MM.1S (cell line): ENCODE results near the gene FJX1.

Experiments
- DNase-seq: peaks from one replicate; pipeline ENCODE4 v3.0.0-alpha.2; 2015
- H2AFZ ChIP-seq: fragments of 300-600 bp; sonication (generic); 2 replicates; pipeline ENCODE4 v1.6.0; 2016; ENCODE audit warnings: antibody characterized with exemption, low read length
- H3F3A ChIP-seq: fragments of 300-600 bp; sonication (generic); 2 replicates; pipeline ENCODE4 v1.6.1; 2016; ENCODE audit warnings: mild to moderate bottlenecking, antibody characterized with exemption, low read length, moderate library complexity, mixed read lengths; ENCODE audit not compliant: insufficient read depth
- H3K27ac ChIP-seq: fragments of 300-600 bp; sonication (generic); 2 replicates; pipeline ENCODE4 v1.5.1; 2016; ENCODE audit warnings: mild to moderate bottlenecking, low read length
- H3K27me3 ChIP-seq: fragments of 300-600 bp; sonication (generic); replicated peaks from 2 replicates; pipeline ENCODE4 v1.6.0; 2016; ENCODE audit warnings: low read length; ENCODE audit not compliant: insufficient read depth
- H3K36me3 ChIP-seq: fragments of 300-600 bp; sonication (generic); replicated peaks from 2 replicates; pipeline ENCODE4 v1.6.1; 2016; ENCODE audit warnings: mild to moderate bottlenecking, low read length, mixed read lengths; ENCODE audit not compliant: insufficient read depth
- H3K4me1 ChIP-seq: fragments of 300-600 bp; sonication (generic); 2 replicates; pipeline ENCODE4 v1.6.1; 2016; ENCODE audit warnings: low read length, mixed read lengths
- H3K4me2 ChIP-seq: fragments of 300-600 bp; sonication (generic); 2 replicates; pipeline ENCODE4 v1.6.0; 2016; ENCODE audit warnings: low read depth, low read length
- H3K4me3 ChIP-seq: fragments of 300-600 bp; sonication (generic); 2 replicates; pipeline ENCODE4 v1.5.1; 2016; ENCODE audit warnings: low read length, mixed read lengths
- H3K79me2 ChIP-seq: fragments of 300-600 bp; sonication (generic); 2 replicates; pipeline ENCODE4 v1.6.1; 2016; ENCODE audit warnings: mixed run types, low read length, mixed read lengths
- H3K9ac ChIP-seq: fragments of 300-600 bp; sonication (generic); 2 replicates; pipeline ENCODE4 v1.6.1; 2016; ENCODE audit warnings: low read length, mixed read lengths
- H3K9me2 ChIP-seq: fragments of 300-600 bp; sonication (generic); replicated peaks from 2 replicates; pipeline ENCODE4 v1.6.1; 2016; ENCODE audit warnings: mild to moderate bottlenecking, low read length, mixed read lengths; ENCODE audit not compliant: insufficient read depth
- H3K9me3 ChIP-seq: fragments of 300-600 bp; sonication (generic); replicated peaks from 2 replicates; pipeline ENCODE4 v1.6.1; 2016; ENCODE audit warnings: mild to moderate bottlenecking, low read length, mixed read lengths; ENCODE audit not compliant: insufficient read depth
- H4K20me1 ChIP-seq: fragments of 300-600 bp; sonication (generic); 2 replicates; pipeline ENCODE4 v1.6.1; 2016; ENCODE audit warnings: mild to moderate bottlenecking, low read length, moderate library complexity, mixed read lengths; ENCODE audit not compliant: insufficient read depth
- CTCF ChIP-seq: fragments of 300-600 bp; sonication (generic); IDR thresholded peaks from 2 replicates; pipeline ENCODE4 v1.5.1; 2016; ENCODE audit warnings: antibody characterized with exemption, low read length, mixed read lengths
- EZH2 ChIP-seq: fragments of 300-600 bp; sonication (generic); optimal IDR thresholded peaks from 2 replicates; pipeline ENCODE3; 2017; ENCODE audit warnings: low read depth, mild to moderate bottlenecking, antibody characterized with exemption, low read length, mixed read lengths
- EZH2phosphoT487 ChIP-seq: fragments of 300-600 bp; sonication (generic); IDR thresholded peaks from 2 replicates; pipeline ENCODE4 v1.6.1; 2018; ENCODE audit warnings: antibody characterized with exemption, low read length

FJX1 gene

GRCh38 chr11:35584321-35584720 lies 33.9 kb upstream of the FJX1 start:
- H3K4me1 ChIP-seq: no peaks in the 10 kb centered on the region
- no peak for DNase-seq
- H3K27ac ChIP-seq: no peak overlapping the region
- H3K4me2 ChIP-seq: no peak overlapping the region
- H3K36me3 ChIP-seq: no peaks in the 10 kb centered on the region
- H3F3A ChIP-seq: no peaks in the 10 kb centered on the region
- H3K4me3 ChIP-seq: no peak overlapping the region
- H3K9ac ChIP-seq: no peak overlapping the region
- TF ChIP-seq EZH2phosphoT487 (no peak), CTCF (no peak), EZH2 (no peak)
- H3K79me2 ChIP-seq: no peaks in the 10 kb centered on the region
- H3K9me3 ChIP-seq: no peaks in the 10 kb centered on the region
- H3K9me2 ChIP-seq: no peaks in the 10 kb centered on the region
- H2AFZ ChIP-seq: no peak overlapping the region
- no peaks in the 10 kb centered on the region for H4K20me1 ChIP-seq
- H3K27me3 ChIP-seq: no peaks in the 10 kb centered on the region

- Histone ChIP-seq H3K4me1 (no peaks in the 10 kb centered on the region), H3K36me3 (no peaks in the 10 kb centered on the region), H3K9me2 (no peaks in the 10 kb centered on the region), H3K9me3 (no peaks in the 10 kb centered on the region), H3K79me2 (no peaks in the 10 kb centered on the region), H3K9ac (no peak overlapping the region), H2AFZ (no peak overlapping the region), H3K27ac (no peak overlapping the region), H4K20me1 (no peaks in the 10 kb centered on the region), H3K4me3 (no peak overlapping the region), H3K4me2 (no peak overlapping the region), H3K27me3 (no peaks in the 10 kb centered on the region), H3F3A (no peaks in the 10 kb centered on the region)
- DNase-seq: no peak
- TF ChIP-seq EZH2: no peak
- no peak for TF ChIP-seq EZH2phosphoT487
- no peak for TF ChIP-seq CTCF
These were observed 32.8 kb upstream of the FJX1 start for GRCh38 chr11:35585416-35585815.

GRCh38 chr11:35586222-35586621 lies 32.0 kb upstream of the FJX1 start:
- Histone ChIP-seq H3K4me1 (no peaks in the 10 kb centered on the region), H3K27me3 (no peaks in the 10 kb centered on the region), H3K4me3 (no peak overlapping the region), H2AFZ (no peak overlapping the region), H3K9me3 (no peaks in the 10 kb centered on the region), H3K4me2 (no peak overlapping the region), H3K9me2 (no peaks in the 10 kb centered on the region), H3K79me2 (no peaks in the 10 kb centered on the region), H3F3A (no peaks in the 10 kb centered on the region), H3K9ac (no peak overlapping the region), H4K20me1 (no peaks in the 10 kb centered on the region), H3K27ac (no peak overlapping the region), H3K36me3 (no peaks in the 10 kb centered on the region)
- no peak for DNase-seq
- TF ChIP-seq CTCF (no peak), EZH2 (no peak), EZH2phosphoT487 (no peak)
